B cell (primary cell): ENCODE measurements around the gene SAG.

Experiments
- CTCF ChIP-seq: fragments of 200-600 bp; IDR thresholded peaks from one replicate; pipeline ENCODE4 v1.8.0; 2022; ENCODE audit warnings: antibody characterized with exemption, mild to moderate bottlenecking
- EZH2 ChIP-seq: IDR thresholded peaks from 2 replicates; pipeline ENCODE4 v1.6.1; 2012; ENCODE audit warnings: borderline replicate concordance, low read depth, mild to moderate bottlenecking, moderate library complexity, low read length; ENCODE audit not compliant: insufficient read depth, poor library complexity, severe bottlenecking

- no peak for TF ChIP-seq CTCF
- no peak for TF ChIP-seq EZH2
Observed at GRCh38 chr2:233334915-233335314, 27.3 kb downstream of the SAG start.
